ENCODE results near the gene DCLRE1B.

DCLRE1B gene

GRCh38 chr1:113859478-113860175 is 45.5 kb upstream of the DCLRE1B start:
- peak overlapping the region; percentile 41 for H3K4me3 ChIP-seq (ENCODE audit: low read depth, low read length)
- peak; percentile 85 for DNase-seq (ENCODE audit: low read depth)
- no peak for TF ChIP-seq CTCF (IDR thresholded peaks at IDR 0.05; ENCODE audit: low read depth, low read length, missing control alignments)

- TF ChIP-seq CTCF (IDR thresholded peaks at IDR 0.05; ENCODE audit: low read depth, low read length, missing control alignments) = no peak
- DNase-seq (ENCODE audit: low read depth) = no peak
- no peak overlapping the region for H3K4me3 ChIP-seq (ENCODE audit: low read depth, low read length)
These were observed 44.2 kb upstream of the DCLRE1B start for GRCh38 chr1:113860891-113861290.

- H3K4me3 ChIP-seq (ENCODE audit: low read depth, low read length) = no peak overlapping the region
- DNase-seq (ENCODE audit: low read depth) = no peak
- TF ChIP-seq CTCF (IDR thresholded peaks at IDR 0.05; ENCODE audit: low read depth, low read length, missing control alignments) = no peak
These were observed 43.5 kb upstream of the DCLRE1B start for GRCh38 chr1:113861641-113862040.

- no peak overlapping the region for H3K4me3 ChIP-seq (ENCODE audit: low read depth, low read length)
- DNase-seq (ENCODE audit: low read depth) = no peak
- TF ChIP-seq CTCF (IDR thresholded peaks at IDR 0.05; ENCODE audit: low read depth, low read length, missing control alignments) = no peak
These were observed 36.6 kb upstream of the DCLRE1B start for GRCh38 chr1:113868387-113869083.

- TF ChIP-seq CTCF (IDR thresholded peaks at IDR 0.05; ENCODE audit: low read depth, low read length, missing control alignments) = no peak
- no peak for DNase-seq (ENCODE audit: low read depth)
- peak overlapping the region; percentile 77 for H3K4me3 ChIP-seq (ENCODE audit: low read depth, low read length)
These were observed 34.3 kb upstream of the DCLRE1B start for GRCh38 chr1:113870778-113871177.

- TF ChIP-seq CTCF (IDR thresholded peaks at IDR 0.05; ENCODE audit: low read depth, low read length, missing control alignments) = no peak
- H3K4me3 ChIP-seq (ENCODE audit: low read depth, low read length) = peak within 1 kb of the TSS; percentile 77
- peak; percentile 88 for DNase-seq (ENCODE audit: low read depth)
These were observed 33.5 kb upstream of the DCLRE1B start, which contains the start of gene PTPN22 for GRCh38 chr1:113871597-113872113. Gene PTPN22, minus strand, starts transcription at chr1:113871712.

All from GM12864 (cell line).